ENCODE results near the gene JPH4. TPM values are rescaled to one million over a fixed set of nuclear protein-coding genes. Genes with fewer than 3 reads are reported as not detected.

Gene JPH4
- total and polyA plus RNA-seq, 2 of the 8 experiments (the other 6 are each of a cell fraction or from before 2014, with no cell fraction given): 23.9 to 46.7 TPM

DNA sequence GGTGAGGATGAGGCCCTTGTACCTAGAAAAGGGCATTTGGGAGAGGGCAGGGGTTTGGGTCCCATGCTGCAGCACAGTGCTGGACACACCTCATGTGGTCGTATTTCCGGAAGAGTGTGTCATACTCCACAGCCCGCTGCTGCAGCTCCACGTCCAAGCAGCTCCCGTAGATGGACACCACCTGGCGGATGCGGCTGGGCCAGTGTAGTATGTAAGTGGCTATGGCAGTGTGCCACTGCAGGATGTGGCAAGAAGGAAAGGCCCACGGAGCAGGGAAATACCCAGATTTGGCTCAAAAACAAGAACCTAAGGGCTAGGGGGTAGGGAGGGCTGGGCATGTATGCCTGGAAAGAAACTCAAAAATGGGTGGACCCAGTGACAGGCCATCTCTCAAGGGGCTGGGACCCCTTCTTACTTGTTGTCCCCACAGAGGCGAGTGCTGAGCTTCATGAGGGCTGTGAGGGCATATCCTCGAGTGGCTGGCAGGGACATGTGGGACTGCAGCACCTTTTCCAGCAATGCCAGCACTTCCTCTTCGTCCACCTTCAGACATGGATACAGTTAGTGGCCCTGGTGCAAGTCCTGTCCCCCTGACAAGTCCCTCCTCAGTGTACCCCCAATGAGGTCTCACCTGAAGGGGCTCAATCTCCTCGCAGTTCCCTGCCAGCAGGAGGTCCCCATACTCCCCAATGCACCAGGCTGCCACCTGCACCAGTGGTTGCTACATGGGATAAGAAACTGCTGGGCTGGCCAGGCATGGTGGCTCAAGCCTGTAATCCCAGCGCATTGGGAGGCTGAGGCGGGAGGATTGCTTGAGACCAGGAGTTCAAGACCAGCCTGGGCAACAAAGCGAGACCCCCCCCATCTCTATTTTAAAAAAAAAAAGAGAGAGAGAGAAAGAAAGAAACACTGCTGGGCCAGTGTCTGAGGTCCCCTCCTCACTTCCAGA, 16.4 kb downstream of the JPH4 start:
- no peak overlapping the region for H2AK5ac ChIP-seq (ENCODE audit: low read depth, low read length)
- no peak overlapping the region for H2BK120ac ChIP-seq (replicated peaks; ENCODE audit: low read depth, low read length)
- H3K23me2 ChIP-seq (ENCODE audit: low read depth, low read length): peaks cover 6% of the 10 kb centered on the region; the same call in 1 of the 2 replicates
- CTCF ChIA-PET (ENCODE audit: partially characterized antibody): interaction anchor here (0.8 to 70.5 kb wide), 13 partner anchors 8 to 279 kb away, joined by 3 to 2092 read pairs (median 11); partner anchors contain the start of gene NGDN
- H3K36me3 ChIP-seq (ENCODE audit: control insufficient read depth in 2 of 4, insufficient read depth in 4 of 4, low read length in 3 of 4): peaks cover 11 to 33% (median 17%) of the 10 kb centered on the region in 4 experiments; a peak in 7 of 8 replicates
- no peak overlapping the region for H4K5ac ChIP-seq (ENCODE audit: insufficient read length, low read depth, low read length)
- H2BK20ac ChIP-seq (ENCODE audit: low read length): no peak overlapping the region
- no peaks in the 10 kb centered on the region for H3K27me3 ChIP-seq (replicated peaks in 1 of 4; ENCODE audit: control insufficient read depth in 3 of 4, extremely low read depth in 1 of 4, insufficient read depth in 3 of 4, low read length in 3 of 4)
- H3K14ac ChIP-seq (ENCODE audit: insufficient read length): no peak overlapping the region
- no peak overlapping the region for H2BK15ac ChIP-seq (ENCODE audit: low read length)
- POLR2A ChIA-PET (ENCODE audit: partially characterized antibody): interaction anchor here (2.6 to 52.7 kb wide), 3 partner anchors 18 to 83 kb away, joined by 11 to 1523 read pairs (median 944); partner anchors contain the start of genes JPH4, NGDN and ZFHX2
- H3K79me1 ChIP-seq (ENCODE audit: low read depth, low read length): no peaks in the 10 kb centered on the region
- 0 out of 2 replicates have a peak overlapping the region, but pooled peaks have one; percentile 19 for H3K27ac ChIP-seq (ENCODE audit: low read depth, low read length)
- DNase-seq (ENCODE audit: low read depth in 1 of 2, low spot score in 2 of 2) (no peak), FAIRE-seq (no peak)
- no peak overlapping the region for H2BK12ac ChIP-seq (ENCODE audit: low read depth, low read length)
- H3K4me3 ChIP-seq (ENCODE audit: extremely low read depth in 1 of 4, insufficient read depth in 2 of 4, low read depth in 3 of 4, low read length in 4 of 4): no peak overlapping the region
- peaks cover 0 to 11% of the 10 kb centered on the region in 2 experiments; a peak in 2 of 4 replicates for H3K79me2 ChIP-seq (ENCODE audit: control insufficient read depth in 1 of 2, insufficient read depth in 2 of 2, low read length in 2 of 2)
- H2AFZ ChIP-seq (ENCODE audit: low read length): no peak overlapping the region
- no peak overlapping the region for H2BK5ac ChIP-seq (ENCODE audit: low read depth, low read length)
- no peak overlapping the region for H3K4me2 ChIP-seq (ENCODE audit: insufficient read depth in 1 of 2, low read depth in 2 of 2, low read length in 2 of 2)
- H4K20me1 ChIP-seq (replicated peaks in 1 of 2; ENCODE audit: control insufficient read depth in 1 of 2, insufficient read depth in 2 of 2, low read length in 2 of 2): peaks cover 0 to 7% of the 10 kb centered on the region in 2 experiments
- H3K4me1 ChIP-seq (replicated peaks in 1 of 4; ENCODE audit: control insufficient read depth in 3 of 4, insufficient read depth in 4 of 4, low read length in 3 of 4): peaks cover under 1 to 16% (median 4%) of the 10 kb centered on the region in 4 experiments; a peak in 6 of 7 replicates
- H3K56ac ChIP-seq (replicated peaks; ENCODE audit: insufficient read length, low read depth, low read length): no peak overlapping the region
- no peak overlapping the region for H3K9ac ChIP-seq (replicated peaks in 1 of 4; ENCODE audit: extremely low read depth in 1 of 4, low read depth in 3 of 4, low read length in 3 of 4)
- H3K23ac ChIP-seq (ENCODE audit: insufficient read length): no peak overlapping the region
- H3K18ac ChIP-seq (ENCODE audit: extremely low read depth, low read length): no peak overlapping the region
- peak overlapping the region; percentile 20; the same call in 1 of the 2 replicates for H4K8ac ChIP-seq (ENCODE audit: extremely low read depth, insufficient read depth, low read length)
- peak overlapping the region; percentile 32 for H4K91ac ChIP-seq (replicated peaks; ENCODE audit: insufficient read length, low read length)
- no peak overlapping the region for H3K4ac ChIP-seq (replicated peaks; ENCODE audit: insufficient read length, low read depth, low read length)
- 95% methylated on average over 12 of the region's 15 CpGs; no CpG with 5 or more reads in 1 of the 2 experiments for WGBS, 2 experiments (ENCODE audit: extremely low coverage in 1 of 2, insufficient coverage in 1 of 2, insufficient read length in 1 of 2, insufficient replicate concordance in 2 of 2, low coverage in 1 of 2, low lambda C conversion rate in 2 of 2, missing lambda C conversion rate in 1 of 2)
- H3K9me3 ChIP-seq (ENCODE audit: insufficient read depth in 2 of 2, low read depth in 1 of 2, low read length in 1 of 2): no peaks in the 10 kb centered on the region
- no peak for TF ChIP-seq KDM5A (IDR thresholded peaks at IDR 0.05; ENCODE audit: low read length)
- no peak for TF ChIP-seq BCL11A (IDR thresholded peaks at IDR 0.05; ENCODE audit: low read depth in 2 of 2, low read length in 2 of 2)
- TF ChIP-seq RFX5 (IDR thresholded peaks at IDR 0.05; ENCODE audit: borderline replicate concordance, low read depth, low read length): no peak
- TF ChIP-seq TCF12 (IDR thresholded peaks at IDR 0.05; ENCODE audit: low read depth, low read length): no peak
- no peak for TF ChIP-seq CHD1 (IDR thresholded peaks at IDR 0.05; ENCODE audit: low read depth, low read length)
- no peak for TF ChIP-seq CTBP2 (IDR thresholded peaks at IDR 0.05; ENCODE audit: borderline replicate concordance, insufficient read depth, insufficient read length, low read length)
- no peak for TF ChIP-seq SIX5 (IDR thresholded peaks at IDR 0.05; ENCODE audit: low read depth, low read length)
- TF ChIP-seq FOSL1 (IDR thresholded peaks at IDR 0.05; ENCODE audit: insufficient read depth, low read depth, low read length): no peak
- TF ChIP-seq CBX5 (IDR thresholded peaks at IDR 0.05; ENCODE audit: low read depth, low read length): no peak

All from H1 (cell line).